A549 (cell line): Measurements from ENCODE around the gene RAX. TPM values are rescaled to one million over a fixed set of nuclear protein-coding genes. Genes with fewer than 3 reads are reported as not detected.
"Not testable (repeated sequence)": the region's sequence is repeated elsewhere in the genome, so short reads cannot be mapped to it uniquely, and the experiment has no call there.

Experiments used
- ATAC-seq, 2 experiments: fragments of 200-7000 bp in 1 of 2; fragments of >200 bp in 1 of 2; cut with Nextera tagmentation in 1 of 2; cut with Tn5 transposase in 1 of 2; 3 replicates each; pipeline versions ENCODE4 v1.8.0 to v1.9.1; 2018 to 2020; ENCODE audit warnings: mild to moderate bottlenecking in 1 of 2, moderate library complexity in 1 of 2
- CTCF ChIA-PET: fragments of 300-600 bp; sonication (Branson Sonifier 250); formaldehyde crosslinking; extraction: SDS; loops from one replicate; lab custom pipeline; 2021; ENCODE audit warnings: antibody characterized with exemption, inconsistent platforms; lab: Yijun Ruan, JAX
- POLR2A ChIA-PET: fragments of 350-600 bp; formaldehyde crosslinking; extraction: SDS; loops from one replicate; lab custom pipeline; 2021; ENCODE audit warnings: antibody characterized with exemption, inconsistent platforms; lab: Yijun Ruan, JAX
- DNase-seq, 2 experiments: peaks; one replicate each; pipeline versions ENCODE4 v3.0.0 to v3.0.0-alpha.2; 2011 to 2016; ENCODE audit warnings: low read depth in 1 of 2, low spot score in 1 of 2
- FAIRE-seq: peaks from 2 replicates; lab custom pipeline; 2011; peaks lifted over from hg19 to GRCh38; lab: Jason Lieb, UNC
- H3K27ac ChIP-seq, 2 experiments: fragments of >200 bp; sonication (Bioruptor Twin); formaldehyde crosslinking; 3 replicates each; pipeline ENCODE4 v1.5.1; 2016 to 2017
- H3K4me1 ChIP-seq: fragments of >200 bp; sonication (Bioruptor Twin); formaldehyde crosslinking; 3 replicates; pipeline ENCODE4 v1.6.1; 2016
- H3K4me2 ChIP-seq: fragments of >200 bp; sonication (Bioruptor Twin); formaldehyde crosslinking; 3 replicates; pipeline ENCODE4 v1.6.1; 2016
- H3K4me3 ChIP-seq: fragments of >200 bp; sonication (Bioruptor Twin); formaldehyde crosslinking; 3 replicates; pipeline ENCODE4 v1.5.1; 2016
- H3K9me3 ChIP-seq: fragments of >200 bp; sonication (Bioruptor Twin); formaldehyde crosslinking; 3 replicates; pipeline ENCODE4 v1.6.1; 2016
- HDAC2 ChIP-seq: fragments of 200-600 bp; sonication (generic); IDR thresholded peaks from 2 replicates; pipeline ENCODE4 v1.6.1; 2016
- HEYL ChIP-seq: fragments of 250-450 bp; sonication (Bioruptor Pico); IDR thresholded peaks from 2 replicates; pipeline ENCODE4 v1.8.0; 2021; ENCODE audit warnings: mild to moderate bottlenecking, moderate library complexity
- HMGXB4 ChIP-seq: fragments of 250-450 bp; sonication (Bioruptor Pico); IDR thresholded peaks from 2 replicates; pipeline ENCODE4 v1.5.0; 2021; ENCODE audit warnings: mild to moderate bottlenecking, moderate library complexity, borderline replicate concordance
- RFX5 ChIP-seq: fragments of 450-650 bp; IDR thresholded peaks from 2 replicates; pipeline ENCODE4 v1.7.1; 2014; ENCODE audit warnings: antibody characterized with exemption, mild to moderate bottlenecking, moderate library complexity
- SMC3 ChIP-seq: fragments of >200 bp; sonication (Bioruptor Twin); formaldehyde crosslinking; IDR thresholded peaks from 3 replicates; pipeline ENCODE4 v1.6.1; 2018; ENCODE audit warnings: inconsistent platforms
- SREBF2 ChIP-seq: fragments of 450-650 bp; IDR thresholded peaks from 2 replicates; pipeline ENCODE4 v1.6.1; 2014; ENCODE audit warnings: mild to moderate bottlenecking, moderate library complexity
- TFCP2L1 ChIP-seq: fragments of 250-450 bp; sonication (Bioruptor Pico); IDR thresholded peaks from 2 replicates; pipeline ENCODE4 v1.5.0; 2021; ENCODE audit warnings: mild to moderate bottlenecking
- WGBS: methylation state at CpG from one replicate; pipeline ENCODE4 v1.1.6; 2017; ENCODE audit errors: missing lambda C conversion rate; 5-methylcytosine and 5-hydroxymethylcytosine counted together
- polyA plus RNA-seq, 4 experiments: library from polyadenylated mRNA; depleted of rRNA in 3 of 4; stranded (reverse); fragments of >200 nt; fragmentation: RNase III in 1 of 4; extraction: RNeasy Plus Mini Kit Qiagen cat#74134 plus additional on column Dnase treatment in 1 of 4; gene quantifications; 2 replicates in 3 of 4; 3 replicates in 1 of 4; pipeline ENCODE4 v1.2.3, GENCODE V29; 2011 to 2017
- TF ChIP-seq, protein P1 (sequence below): fragments of 200-600 bp; sonication (generic); IDR thresholded peaks from 2 replicates; pipeline ENCODE4 v1.6.1; 2016; ENCODE audit warnings: antibody characterized with exemption, mild to moderate bottlenecking, moderate library complexity
- TF ChIP-seq, protein P2 (sequence below): fragments of >200 bp; sonication (Bioruptor Twin); formaldehyde crosslinking; IDR thresholded peaks from 3 replicates; pipeline ENCODE4 v1.5.1; 2016

The RAX gene
- polyA plus RNA-seq, 2 of the 4 experiments (the other 2 are of a cell fraction): not detected

GRCh38 chr18:59263661-59264060, 9.6 kb downstream of the RAX start:
- no peaks in the 10 kb centered on the region for H3K4me1 ChIP-seq
- no peak overlapping the region for H3K27ac ChIP-seq
- WGBS: 35% methylated on average over 16 of the region's 16 CpGs
- H3K4me2 ChIP-seq: no peak overlapping the region
- TF ChIP-seq RFX5: no peak
- no peak for TF ChIP-seq HEYL (CRISPR knock-in tag)
- TF ChIP-seq, protein P1, sequence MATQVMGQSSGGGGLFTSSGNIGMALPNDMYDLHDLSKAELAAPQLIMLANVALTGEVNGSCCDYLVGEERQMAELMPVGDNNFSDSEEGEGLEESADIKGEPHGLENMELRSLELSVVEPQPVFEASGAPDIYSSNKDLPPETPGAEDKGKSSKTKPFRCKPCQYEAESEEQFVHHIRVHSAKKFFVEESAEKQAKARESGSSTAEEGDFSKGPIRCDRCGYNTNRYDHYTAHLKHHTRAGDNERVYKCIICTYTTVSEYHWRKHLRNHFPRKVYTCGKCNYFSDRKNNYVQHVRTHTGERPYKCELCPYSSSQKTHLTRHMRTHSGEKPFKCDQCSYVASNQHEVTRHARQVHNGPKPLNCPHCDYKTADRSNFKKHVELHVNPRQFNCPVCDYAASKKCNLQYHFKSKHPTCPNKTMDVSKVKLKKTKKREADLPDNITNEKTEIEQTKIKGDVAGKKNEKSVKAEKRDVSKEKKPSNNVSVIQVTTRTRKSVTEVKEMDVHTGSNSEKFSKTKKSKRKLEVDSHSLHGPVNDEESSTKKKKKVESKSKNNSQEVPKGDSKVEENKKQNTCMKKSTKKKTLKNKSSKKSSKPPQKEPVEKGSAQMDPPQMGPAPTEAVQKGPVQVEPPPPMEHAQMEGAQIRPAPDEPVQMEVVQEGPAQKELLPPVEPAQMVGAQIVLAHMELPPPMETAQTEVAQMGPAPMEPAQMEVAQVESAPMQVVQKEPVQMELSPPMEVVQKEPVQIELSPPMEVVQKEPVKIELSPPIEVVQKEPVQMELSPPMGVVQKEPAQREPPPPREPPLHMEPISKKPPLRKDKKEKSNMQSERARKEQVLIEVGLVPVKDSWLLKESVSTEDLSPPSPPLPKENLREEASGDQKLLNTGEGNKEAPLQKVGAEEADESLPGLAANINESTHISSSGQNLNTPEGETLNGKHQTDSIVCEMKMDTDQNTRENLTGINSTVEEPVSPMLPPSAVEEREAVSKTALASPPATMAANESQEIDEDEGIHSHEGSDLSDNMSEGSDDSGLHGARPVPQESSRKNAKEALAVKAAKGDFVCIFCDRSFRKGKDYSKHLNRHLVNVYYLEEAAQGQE: no peak
- TF ChIP-seq SREBF2: no peak
- TF ChIP-seq HMGXB4: no peak
- no peak for TF ChIP-seq SMC3
- TF ChIP-seq, protein P2, sequence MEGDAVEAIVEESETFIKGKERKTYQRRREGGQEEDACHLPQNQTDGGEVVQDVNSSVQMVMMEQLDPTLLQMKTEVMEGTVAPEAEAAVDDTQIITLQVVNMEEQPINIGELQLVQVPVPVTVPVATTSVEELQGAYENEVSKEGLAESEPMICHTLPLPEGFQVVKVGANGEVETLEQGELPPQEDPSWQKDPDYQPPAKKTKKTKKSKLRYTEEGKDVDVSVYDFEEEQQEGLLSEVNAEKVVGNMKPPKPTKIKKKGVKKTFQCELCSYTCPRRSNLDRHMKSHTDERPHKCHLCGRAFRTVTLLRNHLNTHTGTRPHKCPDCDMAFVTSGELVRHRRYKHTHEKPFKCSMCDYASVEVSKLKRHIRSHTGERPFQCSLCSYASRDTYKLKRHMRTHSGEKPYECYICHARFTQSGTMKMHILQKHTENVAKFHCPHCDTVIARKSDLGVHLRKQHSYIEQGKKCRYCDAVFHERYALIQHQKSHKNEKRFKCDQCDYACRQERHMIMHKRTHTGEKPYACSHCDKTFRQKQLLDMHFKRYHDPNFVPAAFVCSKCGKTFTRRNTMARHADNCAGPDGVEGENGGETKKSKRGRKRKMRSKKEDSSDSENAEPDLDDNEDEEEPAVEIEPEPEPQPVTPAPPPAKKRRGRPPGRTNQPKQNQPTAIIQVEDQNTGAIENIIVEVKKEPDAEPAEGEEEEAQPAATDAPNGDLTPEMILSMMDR: no peak
- no peak for TF ChIP-seq HDAC2
- TF ChIP-seq TFCP2L1: no peak
- FAIRE-seq (no peak), ATAC-seq (no peak), DNase-seq (no peak)
- H3K4me3 ChIP-seq: no peak overlapping the region
- no peaks in the 10 kb centered on the region for H3K9me3 ChIP-seq
- CTCF ChIA-PET: interaction anchor here (0.9 to 2.1 kb wide), 4 partner anchors 14 to 45 kb away, joined by 3 to 9 read pairs (median 4); no protein-coding TSS in a partner anchor
- POLR2A ChIA-PET: no interaction called here

- H3K4me2 ChIP-seq, ATAC-seq, FAIRE-seq, DNase-seq, POLR2A ChIA-PET, H3K4me1 ChIP-seq, H3K27ac ChIP-seq, H3K4me3 ChIP-seq, H3K9me3 ChIP-seq: not testable (repeated sequence)
- WGBS: 50% methylated on average over 1 of the region's 2 CpGs
- CTCF ChIA-PET: interaction anchor here (1.3 kb wide), 1 partner anchor 15 kb away, joined by 3 read pairs; no protein-coding TSS in a partner anchor
Measured at GRCh38 chr18:59262243-59262642, 11.0 kb downstream of the RAX start.

- 31% methylated on average over 3 of the region's 3 CpGs for WGBS
- DNase-seq, H3K4me2 ChIP-seq, H3K4me1 ChIP-seq, H3K4me3 ChIP-seq, H3K27ac ChIP-seq, ATAC-seq, CTCF ChIA-PET, POLR2A ChIA-PET, FAIRE-seq, H3K9me3 ChIP-seq: not testable (repeated sequence)
Measured at GRCh38 chr18:59261842-59262241, 11.4 kb downstream of the RAX start.

- ATAC-seq, POLR2A ChIA-PET, H3K4me3 ChIP-seq, FAIRE-seq, DNase-seq, H3K27ac ChIP-seq, CTCF ChIA-PET, H3K4me2 ChIP-seq, H3K9me3 ChIP-seq, H3K4me1 ChIP-seq: not testable (repeated sequence)
- WGBS: no CpG with 5 or more reads among the region's 30 CpGs
Measured at GRCh38 chr18:59255491-59255890, 17.8 kb downstream of the RAX start.
